ENCODE results near the gene HS1BP3. TPM values are rescaled to one million over a fixed set of nuclear protein-coding genes. Genes with fewer than 3 reads are reported as not detected.
A peak's percentile ranks its signal among the peaks of the same experiment; 100 is the strongest.

HS1BP3 gene
- total RNA-seq, 1 donor from 2014 or later = 49.9 TPM

- no peak for DNase-seq
Measured at GRCh38 chr2:20599001-20599600, 51.8 kb downstream of the HS1BP3 start.

GRCh38 chr2:20597860-20598183 is 53.1 kb downstream of the HS1BP3 start:
- DNase-seq = no peak

- DNase-seq = peak; percentile 94
Measured at GRCh38 chr2:20596973-20597859, 53.7 kb downstream of the HS1BP3 start.

GRCh38 chr2:20596193-20596972 is 54.5 kb downstream of the HS1BP3 start:
- DNase-seq = no peak

- peak; percentile 79 for DNase-seq
Measured at GRCh38 chr2:20595439-20596192, 55.3 kb downstream of the HS1BP3 start.

GRCh38 chr2:20594957-20595356 is 55.9 kb downstream of the HS1BP3 start:
- no peak for DNase-seq

- no peak for DNase-seq
Measured at GRCh38 chr2:20594048-20594750, 56.7 kb downstream of the HS1BP3 start.

- DNase-seq = peak; percentile 75
Measured at GRCh38 chr2:20593072-20594034, 57.5 kb downstream of the HS1BP3 start.

GRCh38 chr2:20592106-20593071 is 58.5 kb downstream of the HS1BP3 start:
- no peak for DNase-seq

GRCh38 chr2:20590704-20591515 is 60.0 kb downstream of the HS1BP3 start:
- DNase-seq = no peak

- no peak for DNase-seq
Measured at GRCh38 chr2:20589975-20590703, 60.8 kb downstream of the HS1BP3 start.

GRCh38 chr2:20588918-20589871 is 61.7 kb downstream of the HS1BP3 start:
- DNase-seq = no peak

- no peak for DNase-seq
Measured at GRCh38 chr2:20585710-20586594, 64.9 kb downstream of the HS1BP3 start.

GRCh38 chr2:20585359-20585709 is 65.6 kb downstream of the HS1BP3 start:
- no peak for DNase-seq

Data from dermis blood vessel endothelial cell (primary cell).